Fibroblast of upper back skin (primary cell): ENCODE results near the gene BBS10.
"Not testable (repeated sequence)": the region's sequence is repeated elsewhere in the genome, so short reads cannot be mapped to it uniquely, and the experiment has no call there.

Experiments used
- DNase-seq: peaks from one replicate; pipeline ENCODE4 v3.0.0-alpha.2; 2013

The BBS10 gene

GRCh38 chr12:76329159-76329558 is 19.1 kb downstream of the BBS10 start:
- DNase-seq = peak; percentile 91

- DNase-seq = not testable (repeated sequence)
Observed at GRCh38 chr12:76319595-76320319, 28.5 kb downstream of the BBS10 start.

GRCh38 chr12:76318773-76319594 is 29.2 kb downstream of the BBS10 start:
- no peak for DNase-seq

GRCh38 chr12:76317976-76318375 is 30.2 kb downstream of the BBS10 start:
- DNase-seq = no peak

- no peak for DNase-seq
Observed at GRCh38 chr12:76316468-76316867, 31.7 kb downstream of the BBS10 start.

- no peak for DNase-seq
Observed at GRCh38 chr12:76313299-76313698, 34.9 kb downstream of the BBS10 start.

GRCh38 chr12:76312315-76312714 is 35.9 kb downstream of the BBS10 start:
- DNase-seq = no peak

- peak; percentile 33 for DNase-seq
Observed at GRCh38 chr12:76311796-76312195, 36.4 kb downstream of the BBS10 start.

- DNase-seq = peak; percentile 60
Observed at GRCh38 chr12:76310110-76310509, 38.1 kb downstream of the BBS10 start.

GRCh38 chr12:76308866-76309265 is 39.3 kb downstream of the BBS10 start:
- no peak for DNase-seq

GRCh38 chr12:76307083-76307482 is 41.1 kb downstream of the BBS10 start:
- DNase-seq = no peak

- DNase-seq = no peak
Observed at GRCh38 chr12:76303989-76304460, 44.2 kb downstream of the BBS10 start.

- no peak for DNase-seq
Observed at GRCh38 chr12:76303365-76303764, 44.9 kb downstream of the BBS10 start.

GRCh38 chr12:76300297-76300665 is 47.9 kb downstream of the BBS10 start:
- DNase-seq = no peak

GRCh38 chr12:76299536-76300296 is 48.5 kb downstream of the BBS10 start:
- DNase-seq = no peak
